ENCODE measurements around the gene PPP1R37. TPM values are rescaled to one million over a fixed set of nuclear protein-coding genes. Genes with fewer than 3 reads are reported as not detected.

PPP1R37 gene
- total and polyA plus RNA-seq, 2 of the 13 experiments (the other 11 are each of a cell fraction or from before 2014, with no cell fraction given), result 9.0 to 14.3 TPM

DNA sequence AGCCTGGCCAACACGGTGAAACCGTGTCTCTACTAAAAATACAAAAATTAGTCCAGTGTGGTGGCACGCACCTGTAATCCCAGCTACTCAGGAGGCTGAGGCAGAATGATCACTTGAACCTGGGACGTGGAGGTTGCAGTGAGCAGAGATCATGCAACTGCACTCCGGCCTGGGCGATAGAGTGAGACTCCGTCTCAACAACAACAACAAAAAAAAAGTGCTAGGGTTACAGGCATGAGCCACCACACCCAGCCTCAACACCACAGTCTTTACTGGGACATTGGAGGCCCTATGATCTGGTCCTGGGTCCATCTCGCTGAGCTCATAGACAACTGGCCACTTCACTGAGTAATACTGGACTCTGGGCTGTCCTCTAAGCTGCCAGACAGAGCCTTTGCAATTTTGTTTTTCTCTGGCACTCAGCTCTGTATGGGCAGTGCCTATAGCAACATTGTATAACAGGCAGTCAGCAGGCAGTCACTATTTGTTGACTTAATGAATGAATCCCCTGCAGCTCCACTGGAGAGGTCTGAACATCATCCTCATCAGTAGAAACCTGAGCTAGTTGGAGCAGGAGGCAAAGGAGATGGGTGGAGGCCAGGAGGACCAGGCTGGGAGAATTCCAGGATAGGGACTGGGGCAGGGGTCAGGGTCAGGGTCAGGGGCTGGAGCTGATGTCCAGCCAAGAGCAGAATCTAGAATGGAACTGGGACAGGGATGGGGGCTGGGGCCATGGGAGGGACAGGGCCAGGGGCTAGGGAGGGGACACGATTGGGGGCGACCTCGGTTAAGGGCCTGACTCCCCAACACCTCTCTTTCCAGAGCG lies 93.7 kb downstream of the PPP1R37 start (continued):
- TF ChIP-seq ZNF318 (CRISPR knock-in tag; IDR thresholded peaks at IDR 0.05) (no peak), ZNF335 (CRISPR knock-in tag; IDR thresholded peaks at IDR 0.05) (peak; percentile 97), SMARCE1 (IDR thresholded peaks at IDR 0.05; ENCODE audit: borderline replicate concordance) (no peak), TP53 (CRISPR knock-in tag; conservative IDR thresholded peaks at IDR 0.05) (no peak), YEATS2 (CRISPR knock-in tag; IDR thresholded peaks at IDR 0.05; ENCODE audit: borderline replicate concordance) (no peak), ZNF646 (CRISPR knock-in tag; IDR thresholded peaks at IDR 0.05) (no peak), NR0B2 (CRISPR knock-in tag; IDR thresholded peaks at IDR 0.05) (no peak), PAWR (CRISPR knock-in tag; IDR thresholded peaks at IDR 0.05; ENCODE audit: borderline replicate concordance) (no peak), ZFP1 (CRISPR knock-in tag; IDR thresholded peaks at IDR 0.05) (no peak), ZFP90 (CRISPR knock-in tag; IDR thresholded peaks at IDR 0.05; ENCODE audit: borderline replicate concordance) (no peak), CEBPG (CRISPR knock-in tag; IDR thresholded peaks at IDR 0.05) (no peak)
- TF ChIP-seq, protein P1, sequence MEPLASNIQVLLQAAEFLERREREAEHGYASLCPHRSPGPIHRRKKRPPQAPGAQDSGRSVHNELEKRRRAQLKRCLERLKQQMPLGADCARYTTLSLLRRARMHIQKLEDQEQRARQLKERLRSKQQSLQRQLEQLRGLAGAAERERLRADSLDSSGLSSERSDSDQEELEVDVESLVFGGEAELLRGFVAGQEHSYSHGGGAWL (CRISPR knock-in tag; IDR thresholded peaks at IDR 0.05), result no peak

Data from HepG2 (cell line).